NCI-H2196 (cell line): ENCODE measurements around the gene MARCHF6.
"Not testable (repeated sequence)": the region's sequence is repeated elsewhere in the genome, so short reads cannot be mapped to it uniquely, and the experiment has no call there.

Source experiments
- DNase-seq: peaks from one replicate; lab custom pipeline; 2025; ENCODE audit not compliant: unreplicated experiment; lab: John Stamatoyannopoulos, UW

Gene MARCHF6

GRCh38 chr5:10348258-10348657 is 5.2 kb upstream of the MARCHF6 start:
- no peak for DNase-seq

- DNase-seq = peak; percentile 17
Observed at GRCh38 chr5:10351199-10351905, 2.1 kb upstream of the MARCHF6 start.

DNA sequence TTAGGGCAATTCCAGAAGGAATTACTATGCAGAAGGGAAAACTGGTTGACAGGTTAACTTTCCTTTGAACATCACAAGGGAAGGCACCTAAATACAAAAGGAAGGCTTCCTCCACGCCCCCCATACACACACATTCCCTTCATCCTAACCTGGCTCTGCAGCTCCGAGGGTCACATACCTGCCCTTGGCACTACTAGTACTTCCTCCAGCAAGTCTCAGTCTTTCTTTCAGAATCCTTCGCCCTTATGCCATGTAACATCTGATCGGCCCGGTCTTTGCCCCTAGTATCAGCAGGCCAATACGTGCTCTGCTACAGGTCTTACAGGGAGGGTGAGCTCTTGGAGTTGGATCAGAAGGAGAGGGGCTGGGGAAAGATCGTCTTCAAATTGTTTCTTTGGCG is 1.6 kb upstream of the MARCHF6 start:
- no peak for DNase-seq

GRCh38 chr5:10352430-10353240 is 860 bp upstream of the MARCHF6 start:
- DNase-seq = no peak

- no peak for DNase-seq
Observed at GRCh38 chr5:10354048-10354872, 765 bp downstream of the MARCHF6 start.

DNA sequence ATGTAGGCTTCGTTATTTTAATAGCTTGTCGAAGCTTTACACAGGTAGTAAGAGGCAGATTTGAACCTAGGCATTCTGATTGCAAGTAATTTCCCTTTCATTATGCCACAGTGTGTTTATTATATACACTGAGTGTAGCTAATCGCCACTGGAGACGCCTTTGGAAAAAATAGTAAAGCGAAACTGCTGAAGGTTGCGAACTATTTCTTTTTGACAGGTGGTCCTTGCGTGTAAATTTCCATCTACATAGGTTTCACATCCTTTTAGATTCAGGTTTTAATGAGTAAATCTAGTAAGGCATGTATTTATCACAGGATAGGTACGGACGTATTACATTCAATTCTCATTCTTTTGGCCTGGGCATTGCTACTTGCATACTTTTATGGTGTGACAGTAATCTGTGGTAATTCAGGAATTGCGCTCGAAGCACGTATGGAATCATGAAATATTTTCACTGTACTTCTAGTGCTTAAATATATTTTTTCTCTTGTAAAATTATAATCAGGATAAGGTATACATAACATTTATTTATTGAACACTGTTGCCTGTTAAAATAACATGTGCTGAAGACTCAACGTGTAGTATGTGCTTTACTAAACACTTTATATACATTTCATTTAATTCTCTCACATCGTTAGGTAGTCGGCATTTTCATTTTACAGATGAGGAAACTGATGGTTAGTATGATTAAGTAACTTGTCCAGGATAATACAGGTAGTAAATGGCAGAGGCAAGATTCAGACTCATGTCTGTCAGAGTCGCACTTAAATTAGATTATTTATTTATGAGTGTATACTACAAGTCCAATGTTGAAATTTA is 1.8 kb downstream of the MARCHF6 start:
- peak; percentile 22 for DNase-seq

DNA sequence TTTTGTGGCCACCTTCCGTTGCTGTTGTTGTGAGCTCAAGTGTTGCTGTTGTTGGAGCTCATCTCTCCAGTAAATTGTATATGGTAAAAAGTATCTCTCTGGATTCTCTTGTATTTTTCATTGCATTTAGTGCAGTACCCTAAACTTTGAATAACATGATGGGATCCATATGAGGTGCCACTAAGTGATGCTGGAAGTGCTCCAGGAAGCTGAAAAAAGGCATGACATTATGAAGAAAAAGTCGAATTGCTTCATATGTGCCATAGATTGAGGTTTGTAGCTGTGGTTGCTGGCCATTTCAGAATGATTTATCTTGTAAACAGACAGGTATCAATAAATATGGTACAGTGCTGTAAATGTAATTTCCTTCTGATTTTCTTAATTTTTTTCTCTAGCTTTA is 5.5 kb downstream of the MARCHF6 start:
- DNase-seq = no peak

DNA sequence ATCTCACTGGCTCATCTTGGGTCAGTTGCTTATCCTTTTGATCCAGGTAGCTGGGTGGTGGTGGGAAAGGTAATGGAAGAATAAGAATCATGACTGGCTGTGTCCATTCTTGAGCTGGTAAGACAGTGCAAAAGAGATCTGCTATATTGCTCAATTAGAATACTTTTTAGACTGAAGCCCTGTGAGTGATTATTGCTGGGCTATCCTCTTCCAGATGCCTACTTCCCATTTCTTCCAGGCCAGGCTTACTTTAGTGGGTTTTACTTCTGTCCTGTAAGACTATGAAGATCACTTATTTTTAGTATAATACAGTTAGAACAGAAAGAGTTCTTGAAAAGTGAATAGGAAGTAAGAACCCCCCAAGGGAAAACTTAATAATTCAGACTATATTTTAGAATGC is 7.2 kb downstream of the MARCHF6 start:
- DNase-seq = no peak

DNA sequence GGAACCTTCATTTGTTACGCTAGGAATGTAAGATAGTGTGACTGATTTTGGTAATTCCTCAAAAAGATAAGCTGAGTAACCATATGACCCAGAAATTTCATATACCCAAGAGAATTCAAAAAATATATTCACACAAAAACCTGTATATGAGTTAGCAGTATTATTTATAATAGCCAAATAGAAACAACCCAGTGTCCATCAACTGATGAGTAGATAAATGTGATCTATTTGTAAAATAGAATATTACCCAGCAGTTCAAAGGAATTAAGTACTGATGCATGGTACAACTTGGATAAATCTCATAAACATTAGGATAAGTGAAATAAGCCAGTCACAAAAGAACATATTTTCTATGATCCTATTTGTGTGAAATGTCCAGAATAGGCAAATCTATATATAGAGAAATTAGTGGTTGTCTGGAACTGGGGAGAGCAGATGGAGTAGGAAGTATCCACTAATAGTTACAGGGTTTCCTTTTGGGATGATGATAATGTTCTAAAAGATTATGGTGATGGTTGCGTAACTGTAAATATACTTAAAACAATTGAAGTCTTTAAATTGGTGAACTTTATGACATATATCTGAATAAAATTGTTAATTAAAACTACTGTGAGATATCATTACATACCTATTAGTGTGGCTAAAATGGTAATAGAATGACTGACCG is 10.2 kb downstream of the MARCHF6 start:
- no peak for DNase-seq

DNA sequence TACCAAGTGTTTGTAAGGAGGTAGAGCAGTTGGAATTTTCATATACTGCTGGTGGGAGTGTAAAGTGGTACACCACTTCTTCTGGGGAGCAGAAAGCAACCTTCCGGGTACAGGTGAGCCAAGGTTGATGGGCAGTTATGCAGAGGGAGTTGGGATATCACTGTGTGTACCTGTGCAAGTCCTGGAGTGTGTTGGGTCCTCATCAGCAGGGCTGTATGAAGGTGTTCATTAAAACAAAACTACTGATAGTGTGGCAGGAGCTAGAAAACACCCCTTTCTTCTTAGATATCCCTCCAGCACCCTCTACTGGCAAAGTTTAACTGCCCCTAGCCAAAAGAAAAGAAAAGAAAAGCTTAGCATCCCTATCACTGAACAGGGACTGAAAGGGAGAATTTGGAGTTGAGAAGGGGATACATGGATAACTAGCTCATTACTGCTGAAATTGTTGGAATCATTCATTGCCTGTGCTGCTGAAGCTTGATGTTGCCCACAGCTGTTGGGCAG is 10.7 kb downstream of the MARCHF6 start:
- DNase-seq = peak; percentile 19

DNA sequence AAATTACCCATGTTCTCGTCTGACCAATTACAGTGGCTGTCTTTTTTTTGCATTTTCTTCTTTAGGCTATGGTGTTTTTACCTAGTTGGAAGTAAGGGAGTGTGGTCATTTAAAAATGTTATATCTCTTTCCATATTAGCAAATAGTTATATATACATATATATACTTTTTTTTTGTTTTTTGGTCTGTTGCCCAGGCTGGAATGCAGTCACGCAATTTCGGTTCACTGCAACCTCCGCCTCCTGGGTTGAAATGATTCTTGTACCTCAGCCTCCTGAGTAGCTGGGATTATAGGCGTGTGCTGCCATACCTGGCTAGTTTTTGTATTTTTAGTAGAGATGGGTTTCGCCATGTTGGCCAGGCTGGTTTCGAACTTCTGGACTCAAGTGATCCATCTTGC is 12.3 kb downstream of the MARCHF6 start:
- DNase-seq = no peak

DNA sequence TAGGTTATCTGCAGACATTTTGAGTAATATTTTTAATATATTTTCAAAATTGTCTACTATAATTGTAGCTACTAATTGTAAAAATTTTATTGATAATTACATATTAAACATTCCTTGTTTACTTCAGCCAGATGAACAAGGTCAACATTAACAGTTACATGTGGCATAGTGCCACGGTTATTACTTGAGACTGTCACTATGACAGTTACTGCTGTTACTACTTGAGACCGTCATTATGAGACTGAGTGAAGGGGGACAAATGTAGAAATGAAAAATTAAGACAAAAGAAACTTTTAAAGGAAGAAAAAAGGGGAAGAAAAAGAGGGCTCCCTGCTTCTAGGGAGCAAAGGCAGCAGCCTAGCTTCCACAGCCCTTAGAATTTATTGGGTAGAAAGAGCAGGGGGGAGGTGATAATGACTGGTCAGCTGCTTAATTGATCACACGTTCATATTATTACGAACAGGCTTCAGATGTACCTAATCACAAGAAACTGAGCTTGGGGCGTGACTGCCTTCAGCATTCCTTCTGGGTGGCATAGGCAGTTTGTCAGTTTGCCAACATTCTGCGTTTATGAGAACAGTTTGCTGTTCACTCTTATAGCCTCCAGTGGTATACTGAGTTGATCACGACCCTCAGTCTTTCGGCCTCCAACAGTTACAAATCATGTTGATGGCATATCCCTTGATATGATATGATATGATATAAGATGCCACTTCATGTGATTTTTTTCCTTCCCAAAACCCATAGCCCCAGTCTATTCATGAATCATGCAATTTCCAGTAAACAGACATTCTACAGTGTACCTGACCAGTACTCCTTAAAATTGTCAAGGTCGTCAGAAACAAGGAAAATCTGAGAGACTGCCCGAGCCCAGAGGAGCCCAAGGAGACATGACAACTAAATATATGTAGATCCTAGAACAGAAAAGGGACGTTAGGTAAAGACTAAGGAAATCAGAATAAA is 13.1 kb downstream of the MARCHF6 start:
- DNase-seq = no peak

GRCh38 chr5:10367579-10367978 is 14.1 kb downstream of the MARCHF6 start:
- DNase-seq = no peak

DNA sequence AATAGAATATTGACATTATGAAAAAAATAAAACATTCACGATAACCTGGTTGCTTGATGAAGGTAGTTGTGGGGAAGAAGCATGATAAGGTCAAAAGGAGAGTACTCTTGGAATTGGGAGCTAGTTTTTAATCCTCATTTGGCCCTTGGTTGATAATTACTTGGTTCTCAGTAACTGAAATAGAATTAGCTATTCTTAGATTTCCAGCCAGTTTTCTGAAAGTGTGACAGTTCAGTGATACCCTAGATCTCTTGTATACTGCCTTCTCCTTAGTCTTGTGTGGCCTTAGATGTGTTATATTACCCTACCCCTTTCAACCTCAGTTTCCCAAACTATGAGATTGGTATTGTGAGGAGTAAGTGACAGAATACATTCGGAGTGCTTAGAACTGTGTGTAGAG is 17.4 kb downstream of the MARCHF6 start:
- no peak for DNase-seq

- not testable (repeated sequence) for DNase-seq
Observed at GRCh38 chr5:10371369-10371768, 17.9 kb downstream of the MARCHF6 start.

GRCh38 chr5:10372726-10373709 is 19.5 kb downstream of the MARCHF6 start:
- no peak for DNase-seq
